Gastrocnemius medialis (tissue), 4 donors: ENCODE measurements around the gene PLEKHM1. TPM values are rescaled to one million over a fixed set of nuclear protein-coding genes. Genes with fewer than 3 reads are reported as not detected.
"Not testable (repeated sequence)": the region's sequence is repeated elsewhere in the genome, so short reads cannot be mapped to it uniquely, and the experiment has no call there.

ENCODE experiments used
- ATAC-seq, 2 donors: fragments of 150-250 bp; one replicate each; pipeline ENCODE4 v1.9.1; 2016
- DNase-seq, 2 donors: peaks; one replicate each; pipeline ENCODE4 v3.0.0-alpha.2; 2019
- H3K27ac ChIP-seq, 4 donors: fragments of 200-600 bp; sonication (generic); 1 replicate in 1 of 4; 2 replicates in 3 of 4; pipeline ENCODE4 v1.5.1; 2016 to 2018; ENCODE audit warnings: mild to moderate bottlenecking in 2 of 4, moderate library complexity in 1 of 4
- H3K27me3 ChIP-seq, 3 donors: fragments of 200-600 bp; sonication (generic) in 2 of 3; 1 replicate in 1 of 3; 2 replicates in 2 of 3; pipeline versions ENCODE4 v1.5.1 to v1.6.0; 2016 to 2019; ENCODE audit warnings: mild to moderate bottlenecking in 1 of 3, moderate library complexity in 1 of 3
- H3K36me3 ChIP-seq, 2 donors: fragments of 200-600 bp; sonication (generic) in 1 of 2; one replicate each; pipeline ENCODE4 v1.5.1; 2017 to 2018
- H3K4me1 ChIP-seq, 2 donors: fragments of 200-600 bp; sonication (generic) in 1 of 2; one replicate each; pipeline ENCODE4 v1.5.1; 2016 to 2017; ENCODE audit warnings: mild to moderate bottlenecking in 2 of 2
- H3K4me3 ChIP-seq, 4 donors: fragments of 200-600 bp; sonication (generic) in 3 of 4; 1 replicate in 1 of 4; 2 replicates in 3 of 4; pipeline ENCODE4 v1.5.1; 2016 to 2019; ENCODE audit warnings: mild to moderate bottlenecking in 2 of 4
- H3K9me3 ChIP-seq, 3 donors: fragments of 200-600 bp; sonication (generic) in 2 of 3; 1 replicate in 1 of 3; 2 replicates in 2 of 3; pipeline ENCODE4 v1.5.1; 2016 to 2019
- CTCF ChIP-seq, 5 experiments: fragments of 450-650 bp in 3 of 5; fragments of 200-600 bp in 2 of 5; sonication (generic) in 2 of 5; IDR thresholded peaks in 4 of 5; conservative IDR thresholded peaks in 1 of 5; 1 replicate in 4 of 5; 2 replicates in 1 of 5; pipeline ENCODE4 v1.5.1; 2016 to 2019; ENCODE audit warnings: antibody characterized with exemption in 5 of 5, mild to moderate bottlenecking in 3 of 5, moderate library complexity in 3 of 5
- POLR2A ChIP-seq, 2 donors: fragments of 450-650 bp; IDR thresholded peaks; one replicate each; pipeline ENCODE4 v1.6.1; 2017; ENCODE audit warnings: antibody characterized with exemption in 2 of 2, mild to moderate bottlenecking in 2 of 2, moderate library complexity in 2 of 2
- in situ Hi-C, 4 donors: fragments of 200-750 bp; cut with MboI; loops; one replicate each; pipeline versions ENCODE4 v1.15.0 to v1.8.0; 2017; ENCODE audit warnings: low sequenced_read_pairs in 4 of 4
- intact Hi-C: fragments of 100-400 bp; cut with DNase I; formaldehyde crosslinking; loops from one replicate; pipeline ENCODE4 v1.15.1; 2023; ENCODE audit warnings: low total_unique reads
- total RNA-seq, 4 donors: library from RNA; depleted of rRNA; stranded (reverse); fragments of >200 nt; gene quantifications; one replicate each; pipeline versions ENCODE4 v1.1.0 to v1.2.3, GENCODE V29; 2016

PLEKHM1 gene
- 10 to 100 TPM; 27.5 to 86.8 (median 31.3) TPM for total RNA-seq

GRCh38 chr17:45490615-45491433 is at the start of gene PLEKHM1:
Gene PLEKHM1, minus strand, starts transcription at chr17:45490721. Its CDS starts 8,237 bp downstream, at chr17:45482484.
- H3K36me3 ChIP-seq, H3K9me3 ChIP-seq, H3K27me3 ChIP-seq, in situ Hi-C loops, intact Hi-C loops: not testable (repeated sequence)
- TF ChIP-seq POLR2A (IDR thresholded peaks at IDR 0.05), result peak; percentile 90 to 93
- DNase-seq, result peak; percentile 79 to 86
- peak; percentile 75 to 79 for ATAC-seq
- Histone ChIP-seq H3K4me1 (peaks cover 20 to 24% of the 10 kb centered on the region in 2 donors), H3K27ac (peak within 1 kb of the TSS; percentile 86 to 96 (median 88)), H3K4me3 (peak within 1 kb of the TSS; percentile 71 to 90 (median 87))

- ATAC-seq, H3K27ac ChIP-seq, intact Hi-C loops, H3K4me1 ChIP-seq, H3K4me3 ChIP-seq, in situ Hi-C loops, H3K9me3 ChIP-seq, DNase-seq, H3K36me3 ChIP-seq, H3K27me3 ChIP-seq: not testable (repeated sequence)
These were observed 47.6 kb upstream of the PLEKHM1 start for GRCh38 chr17:45538168-45538567.

- H3K27ac ChIP-seq, H3K4me1 ChIP-seq, H3K27me3 ChIP-seq, intact Hi-C loops, ATAC-seq, H3K4me3 ChIP-seq, H3K9me3 ChIP-seq, in situ Hi-C loops, H3K36me3 ChIP-seq, DNase-seq: not testable (repeated sequence)
These were observed 15.6 kb upstream of the PLEKHM1 start for GRCh38 chr17:45506072-45506471.

- DNase-seq, H3K4me1 ChIP-seq, H3K36me3 ChIP-seq, H3K9me3 ChIP-seq, intact Hi-C loops, in situ Hi-C loops, H3K4me3 ChIP-seq, ATAC-seq, H3K27ac ChIP-seq, H3K27me3 ChIP-seq: not testable (repeated sequence)
These were observed 14.7 kb upstream of the PLEKHM1 start for GRCh38 chr17:45505183-45505582.

GRCh38 chr17:45501092-45501707 is 10.7 kb upstream of the PLEKHM1 start:
- H3K27ac ChIP-seq, H3K9me3 ChIP-seq, H3K36me3 ChIP-seq, H3K4me3 ChIP-seq, H3K27me3 ChIP-seq, DNase-seq, in situ Hi-C loops, intact Hi-C loops, ATAC-seq, H3K4me1 ChIP-seq: not testable (repeated sequence)
- TF ChIP-seq CTCF (IDR thresholded peaks at IDR 0.05 in 4 of 5, conservative IDR thresholded peaks at IDR 0.05 in 1 of 5), result peak in 2 of 5 experiments; percentile 13 to 15

- H3K4me3 ChIP-seq, H3K4me1 ChIP-seq, H3K9me3 ChIP-seq, H3K27me3 ChIP-seq, H3K36me3 ChIP-seq, intact Hi-C loops, H3K27ac ChIP-seq, in situ Hi-C loops: not testable (repeated sequence)
- peak; percentile 94 to 97 for ATAC-seq
- peak in 1 of 2 donors; percentile 30 for DNase-seq
These were observed 10.0 kb upstream of the PLEKHM1 start for GRCh38 chr17:45500478-45500877.

GRCh38 chr17:45499208-45499607 is 8.7 kb upstream of the PLEKHM1 start:
- in situ Hi-C loops, ATAC-seq, H3K27me3 ChIP-seq, H3K27ac ChIP-seq, H3K9me3 ChIP-seq, H3K36me3 ChIP-seq, H3K4me3 ChIP-seq, H3K4me1 ChIP-seq, intact Hi-C loops, DNase-seq: not testable (repeated sequence)

GRCh38 chr17:45498377-45498776 is 7.9 kb upstream of the PLEKHM1 start:
- DNase-seq, H3K27me3 ChIP-seq, H3K4me1 ChIP-seq, H3K36me3 ChIP-seq, in situ Hi-C loops, H3K9me3 ChIP-seq, H3K27ac ChIP-seq, H3K4me3 ChIP-seq, intact Hi-C loops: not testable (repeated sequence)
- peak; percentile 38 to 51 for ATAC-seq

GRCh38 chr17:45497449-45497848 is 6.9 kb upstream of the PLEKHM1 start:
- H3K9me3 ChIP-seq, ATAC-seq, in situ Hi-C loops, H3K36me3 ChIP-seq, H3K27me3 ChIP-seq, DNase-seq, H3K4me1 ChIP-seq, intact Hi-C loops, H3K27ac ChIP-seq, H3K4me3 ChIP-seq: not testable (repeated sequence)

- intact Hi-C loops, result not testable (repeated sequence)
These were observed 6.0 kb upstream of the PLEKHM1 start for GRCh38 chr17:45496507-45496906.

GRCh38 chr17:45494556-45494955 is 4.0 kb upstream of the PLEKHM1 start:
- H3K4me1 ChIP-seq, in situ Hi-C loops, H3K27ac ChIP-seq, H3K36me3 ChIP-seq, ATAC-seq, H3K4me3 ChIP-seq, H3K9me3 ChIP-seq, intact Hi-C loops, H3K27me3 ChIP-seq: not testable (repeated sequence)
- DNase-seq, result peak in 1 of 2 donors; percentile 18

More at GRCh38 chr17:45496507-45496906, 6.0 kb upstream of the PLEKHM1 start:
- H3K27ac ChIP-seq, ATAC-seq, in situ Hi-C loops, H3K36me3 ChIP-seq, DNase-seq, H3K9me3 ChIP-seq, H3K4me3 ChIP-seq, H3K4me1 ChIP-seq, H3K27me3 ChIP-seq: not testable (repeated sequence)
